NCI-H2081 treated with DMSO at 0.1 percent for 48 hours (cell line): ENCODE results near the gene EHBP1.

ENCODE experiments used
- DNase-seq: peaks from one replicate; lab custom pipeline; 2025; lab: John Stamatoyannopoulos, UW

EHBP1 gene

GRCh38 chr2:62822549-62822948 lies 117.0 kb downstream of the EHBP1 start:
- no peak for DNase-seq

GRCh38 chr2:62824388-62824787 lies 118.9 kb downstream of the EHBP1 start:
- no peak for DNase-seq

- DNase-seq, result no peak
These were observed 120.6 kb downstream of the EHBP1 start for GRCh38 chr2:62826141-62826540.

GRCh38 chr2:62826953-62827675 lies 121.6 kb downstream of the EHBP1 start:
- no peak for DNase-seq

- no peak for DNase-seq
These were observed 126.2 kb downstream of the EHBP1 start for GRCh38 chr2:62831729-62832128.

- no peak for DNase-seq
These were observed 139.0 kb downstream of the EHBP1 start for GRCh38 chr2:62844311-62845090.

- DNase-seq, result no peak
These were observed 139.7 kb downstream of the EHBP1 start for GRCh38 chr2:62845256-62845655.

- no peak for DNase-seq
These were observed 146.7 kb downstream of the EHBP1 start for GRCh38 chr2:62852254-62852653.

GRCh38 chr2:62854600-62855514 lies 149.3 kb downstream of the EHBP1 start:
- DNase-seq, result no peak

GRCh38 chr2:62856228-62857040 lies 150.9 kb downstream of the EHBP1 start:
- DNase-seq, result no peak

GRCh38 chr2:62857139-62857931 lies 151.8 kb downstream of the EHBP1 start:
- no peak for DNase-seq

- no peak for DNase-seq
These were observed 152.8 kb downstream of the EHBP1 start for GRCh38 chr2:62858231-62858832.

GRCh38 chr2:62868947-62869346 lies 163.4 kb downstream of the EHBP1 start:
- no peak for DNase-seq

GRCh38 chr2:62870966-62871365 lies 165.5 kb downstream of the EHBP1 start:
- DNase-seq, result no peak

GRCh38 chr2:62871506-62871905 lies 166.0 kb downstream of the EHBP1 start:
- DNase-seq, result no peak

- DNase-seq, result no peak
These were observed 168.1 kb downstream of the EHBP1 start for GRCh38 chr2:62873603-62874002.

GRCh38 chr2:62874881-62875383 lies 169.4 kb downstream of the EHBP1 start:
- DNase-seq, result no peak

GRCh38 chr2:62881162-62881795 lies 175.8 kb downstream of the EHBP1 start:
- no peak for DNase-seq

GRCh38 chr2:62883629-62884028 lies 178.1 kb downstream of the EHBP1 start:
- DNase-seq, result no peak

- no peak for DNase-seq
These were observed 178.6 kb downstream of the EHBP1 start for GRCh38 chr2:62884086-62884485.
